GM21423 (cell line): ENCODE results near the gene LBP.
"Not testable (repeated sequence)": the region's sequence is repeated elsewhere in the genome, so short reads cannot be mapped to it uniquely, and the experiment has no call there.

ENCODE experiments used
- ATAC-seq: cut with Tn5 transposase; IDR thresholded peaks from one replicate; pipeline ENCODE4 v1.9.1; 2021; ENCODE audit warnings: mild to moderate bottlenecking, moderate library complexity; ENCODE audit not compliant: unreplicated experiment

LBP gene

GRCh38 chr20:38346741-38347140, 459 bp downstream of the LBP start:
- no peak for ATAC-seq

- no peak for ATAC-seq
These were observed 3.6 kb downstream of the LBP start for GRCh38 chr20:38349856-38350255.

GRCh38 chr20:38350879-38351775, 4.8 kb downstream of the LBP start:
- no peak for ATAC-seq

DNA sequence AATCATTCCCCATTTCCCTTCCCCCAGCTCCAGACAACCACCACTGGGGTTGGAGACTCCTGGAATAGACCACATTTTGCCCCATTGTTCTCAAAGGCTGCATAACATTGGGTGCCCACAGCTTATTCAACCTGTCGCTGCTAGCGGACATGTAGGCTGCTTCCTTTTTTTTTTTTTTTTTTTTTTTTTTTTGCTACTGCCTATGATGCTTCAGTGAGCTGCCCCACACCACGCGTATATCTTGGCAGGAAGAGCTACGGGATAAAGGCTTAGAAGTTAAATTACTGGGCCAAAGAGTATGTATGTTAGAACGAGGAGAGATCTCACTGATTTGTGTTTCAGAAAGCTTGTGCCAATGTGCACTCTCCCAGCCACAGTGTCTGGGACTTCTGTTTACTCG, 7.0 kb downstream of the LBP start:
- ATAC-seq = no peak

DNA sequence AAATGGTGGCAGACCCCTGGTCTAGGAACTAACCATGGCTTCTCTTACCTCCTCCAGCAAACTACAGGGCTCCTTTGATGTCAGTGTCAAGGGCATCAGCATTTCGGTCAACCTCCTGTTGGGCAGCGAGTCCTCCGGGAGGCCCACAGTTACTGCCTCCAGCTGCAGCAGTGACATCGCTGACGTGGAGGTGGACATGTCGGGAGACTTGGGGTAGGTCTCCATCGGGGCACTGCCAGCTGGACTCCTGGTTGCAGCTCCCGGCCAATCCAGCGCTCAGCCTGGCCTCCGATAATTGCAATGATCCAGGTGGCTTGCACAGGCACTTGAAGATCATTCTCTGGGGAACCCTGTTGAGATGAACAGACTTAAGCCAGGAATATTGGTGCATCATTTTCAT, 7.9 kb downstream of the LBP start:
- no peak for ATAC-seq

- no peak for ATAC-seq
These were observed 9.1 kb downstream of the LBP start for GRCh38 chr20:38355161-38356012.

DNA sequence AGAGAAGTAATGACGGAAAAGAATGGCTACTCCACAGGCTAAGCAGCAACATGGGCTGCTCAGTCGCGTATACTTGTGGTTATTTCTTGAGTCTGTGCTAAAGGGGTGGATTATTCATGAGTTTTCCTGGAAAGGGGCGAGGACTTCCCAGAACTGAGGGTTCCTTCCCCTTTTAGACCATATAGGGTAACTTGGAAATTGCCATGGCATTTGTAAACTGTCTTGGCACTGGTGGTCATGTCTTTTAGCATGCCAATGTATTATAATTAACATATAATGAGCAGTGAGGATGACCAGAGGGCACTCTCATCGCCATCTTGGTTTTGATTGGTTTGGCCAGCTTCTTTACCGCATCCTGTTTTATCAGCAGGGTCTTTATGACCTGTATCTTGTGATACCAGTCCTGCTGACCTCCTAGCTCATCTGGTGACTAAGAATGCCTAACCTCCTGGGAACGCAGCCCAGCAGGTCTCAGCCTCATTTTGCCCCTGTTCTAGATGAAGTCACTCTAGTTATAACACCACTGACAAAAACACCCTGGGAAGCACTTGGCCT, 11.4 kb downstream of the LBP start:
- ATAC-seq = no peak

DNA sequence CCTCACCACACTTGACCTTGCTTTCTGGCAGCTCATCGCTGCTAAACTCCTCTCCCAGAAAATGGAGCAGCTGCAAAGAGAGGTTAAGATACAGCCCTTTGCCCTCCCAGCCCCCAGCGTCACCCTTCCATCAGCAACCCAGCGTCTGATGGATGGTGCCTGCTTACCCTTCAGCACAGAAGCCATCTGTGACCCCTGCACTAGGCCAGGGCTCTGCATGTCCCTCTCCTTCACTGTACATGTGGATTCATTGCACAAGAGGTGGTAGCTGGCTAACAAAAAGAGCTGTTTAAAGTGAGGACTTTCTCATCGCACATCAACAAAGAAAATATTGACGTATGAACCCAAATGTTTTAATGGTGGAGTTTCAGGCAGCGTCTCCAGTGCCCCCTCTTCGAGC, 12.3 kb downstream of the LBP start:
- ATAC-seq = no peak

DNA sequence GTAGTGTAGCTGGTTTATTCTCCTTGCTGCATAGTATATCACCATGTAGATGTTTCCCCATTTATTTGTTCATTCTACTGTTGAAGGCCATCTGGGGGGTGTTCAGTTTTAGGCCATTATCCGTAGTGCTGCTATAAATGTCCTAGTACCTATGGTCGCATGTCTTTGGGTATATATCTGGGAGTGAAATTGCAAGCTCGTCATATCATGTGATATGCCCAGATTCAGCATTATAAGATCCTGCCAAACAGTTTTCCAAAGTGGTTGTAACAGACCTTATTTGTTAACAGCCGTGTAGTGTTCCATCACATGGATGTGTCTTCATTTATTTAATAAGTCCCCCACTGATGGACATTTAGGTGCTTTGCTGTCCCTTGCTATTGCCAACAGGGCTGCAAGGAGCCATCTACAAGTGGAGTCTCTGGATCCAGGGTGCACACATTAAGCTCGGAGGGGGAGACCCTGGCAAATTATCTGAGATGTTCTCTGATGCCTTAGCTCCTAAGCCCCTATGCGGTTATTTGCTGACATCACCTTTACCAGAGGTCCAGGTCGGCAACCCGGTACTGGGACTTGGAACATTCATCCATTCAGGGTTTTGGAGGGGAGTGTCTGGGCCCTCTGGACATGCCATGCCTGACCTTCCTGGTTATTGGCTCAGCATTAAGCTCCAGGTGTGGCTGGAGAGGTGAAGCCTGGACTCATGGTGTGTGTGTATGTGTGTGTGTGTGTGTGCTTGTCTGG, 16.9 kb downstream of the LBP start:
- ATAC-seq = no peak

DNA sequence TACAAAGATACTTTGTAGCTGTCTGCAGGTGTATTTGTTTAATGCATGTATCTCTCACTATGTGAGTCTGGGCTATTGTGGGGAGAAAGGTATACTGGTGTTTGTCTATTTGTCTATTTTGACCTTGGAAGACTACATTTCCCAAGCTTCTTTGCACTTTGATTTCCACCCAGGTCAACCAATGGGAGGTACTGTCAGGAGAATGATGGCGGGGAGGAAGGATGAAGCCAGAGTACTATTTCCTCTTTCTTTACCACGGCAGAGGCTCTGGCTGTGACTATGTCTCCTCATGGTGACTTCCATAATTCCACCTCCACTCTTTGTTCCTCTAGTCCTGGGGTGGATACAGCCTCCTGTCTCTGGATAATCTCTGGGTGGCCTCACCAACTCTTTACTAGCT, 23.1 kb downstream of the LBP start:
- no peak for ATAC-seq

DNA sequence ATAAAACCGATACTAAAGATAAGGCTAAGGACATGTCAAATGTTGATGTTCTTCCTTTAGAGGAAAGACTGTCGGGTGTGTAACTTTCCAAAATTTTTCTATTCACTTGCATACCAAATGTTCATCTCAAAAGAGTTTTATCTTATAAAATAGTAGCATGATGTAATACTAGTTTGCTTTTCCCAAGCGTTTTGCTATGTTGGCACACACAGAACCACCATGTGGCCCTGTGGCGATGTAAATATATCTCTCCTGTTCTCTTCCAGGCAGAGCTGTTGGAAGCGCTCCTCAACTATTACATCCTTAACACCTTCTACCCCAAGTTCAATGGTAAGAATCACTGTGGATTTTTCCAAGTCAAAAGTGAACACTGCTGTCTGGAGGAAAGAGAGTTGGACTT, 26.5 kb downstream of the LBP start:
- ATAC-seq = no peak

DNA sequence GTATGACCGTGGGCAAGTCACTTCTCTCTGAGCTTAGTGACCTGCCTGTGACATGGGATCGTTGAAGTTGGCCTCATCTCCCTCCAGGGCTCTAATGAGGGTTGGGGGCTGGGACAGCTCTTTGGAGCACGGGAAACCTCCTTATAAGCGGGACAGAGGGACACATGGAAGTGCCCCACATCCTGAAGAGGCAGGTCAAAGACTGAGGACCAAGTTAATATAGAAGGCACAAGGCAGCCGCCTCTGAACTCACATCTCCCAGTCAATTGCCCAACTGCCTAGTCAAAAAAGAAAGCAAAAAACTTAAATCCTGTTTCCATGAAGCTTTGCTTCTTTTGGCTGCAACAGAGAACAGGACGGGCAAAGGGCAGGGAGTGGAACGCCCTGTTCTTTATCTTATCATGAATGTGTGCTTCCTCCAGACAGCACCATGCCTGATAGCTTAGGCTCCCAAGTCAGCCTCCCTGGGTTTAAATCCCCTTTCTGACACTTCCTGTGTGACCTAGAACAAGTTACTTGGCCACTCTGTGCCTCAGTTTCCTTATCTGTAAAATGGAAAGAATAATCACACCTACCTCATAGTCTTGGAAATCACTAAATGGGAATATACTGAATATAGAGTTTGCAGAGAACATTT, 27.1 kb downstream of the LBP start:
- no peak for ATAC-seq

GRCh38 chr20:38373898-38374297, 27.6 kb downstream of the LBP start:
- ATAC-seq = no peak

- ATAC-seq = no peak
These were observed 30.9 kb downstream of the LBP start for GRCh38 chr20:38377039-38377685.

GRCh38 chr20:38377838-38378237, 31.6 kb downstream of the LBP start:
- ATAC-seq = not testable (repeated sequence)

GRCh38 chr20:38383147-38383546, 36.9 kb downstream of the LBP start:
- ATAC-seq = no peak

DNA sequence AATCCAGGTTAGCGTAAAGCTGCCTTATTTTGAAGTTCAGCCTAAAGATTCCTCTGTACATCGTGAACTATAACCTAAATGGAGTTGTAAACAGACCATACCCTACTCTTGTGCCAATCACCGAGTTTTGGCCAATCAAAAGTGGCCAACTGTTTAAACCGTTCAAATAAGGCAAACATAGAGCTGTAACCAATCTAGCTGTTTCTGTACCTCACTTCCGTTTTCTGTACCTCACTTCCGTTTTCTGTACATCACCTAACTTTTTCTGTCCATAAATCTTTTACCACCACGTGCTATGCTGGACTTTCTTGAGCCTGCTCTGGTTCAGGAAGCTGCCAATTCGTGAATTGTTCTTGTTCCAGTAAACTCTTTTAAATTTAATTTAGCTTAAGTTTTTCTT, 39.7 kb downstream of the LBP start:
- no peak for ATAC-seq

- ATAC-seq = no peak
These were observed 40.6 kb downstream of the LBP start for GRCh38 chr20:38386851-38387250.

DNA sequence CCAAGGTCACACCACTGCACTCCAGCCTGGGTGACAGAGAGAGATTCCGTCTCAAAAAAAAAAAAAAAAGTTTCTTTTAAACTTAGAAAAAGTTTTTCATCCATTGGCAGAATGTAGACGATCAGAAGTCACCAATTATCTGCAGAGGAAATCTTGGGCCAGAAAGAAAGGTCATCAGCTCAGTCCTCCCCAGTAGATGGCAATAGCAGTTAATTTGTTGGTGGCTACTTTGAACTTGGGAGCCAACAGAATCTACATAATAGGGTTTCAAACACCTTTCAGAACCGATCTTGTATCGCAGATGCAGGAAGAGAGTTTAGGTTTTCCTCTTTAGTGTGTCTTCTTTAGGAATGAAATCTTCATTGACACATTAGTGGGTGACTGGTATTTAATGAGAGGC, 41.7 kb downstream of the LBP start:
- no peak for ATAC-seq

- ATAC-seq = no peak
These were observed 46.1 kb downstream of the LBP start for GRCh38 chr20:38392356-38392755.
